ENCODE measurements around the gene MAP3K1.

Gene MAP3K1

GRCh38 chr5:56910210-56910965 is 95.0 kb downstream of the MAP3K1 start:
- no peak for DNase-seq

GRCh38 chr5:56913766-56914165 is 98.4 kb downstream of the MAP3K1 start:
- DNase-seq, result no peak

GRCh38 chr5:56914678-56915077 is 99.3 kb downstream of the MAP3K1 start:
- DNase-seq, result no peak

GRCh38 chr5:56917534-56917933 is 102.2 kb downstream of the MAP3K1 start:
- DNase-seq, result no peak

- no peak for DNase-seq
These were observed 102.7 kb downstream of the MAP3K1 start for GRCh38 chr5:56918054-56918453.

GRCh38 chr5:56919942-56920662 is 104.8 kb downstream of the MAP3K1 start:
- no peak for DNase-seq

GRCh38 chr5:56922922-56923321 is 107.6 kb downstream of the MAP3K1 start:
- DNase-seq, result no peak

GRCh38 chr5:56934325-56934724 is 119.0 kb downstream of the MAP3K1 start:
- DNase-seq, result no peak

GRCh38 chr5:56938858-56939257 is 123.5 kb downstream of the MAP3K1 start:
- no peak for DNase-seq

GRCh38 chr5:56941981-56942380 is 126.6 kb downstream of the MAP3K1 start:
- no peak for DNase-seq
